Activated T-helper 9 cell treated with anti-CD3 and anti-CD28 coated beads, Interleukin-2, amount 50 U/mL, for 16 hours (primary cell): ENCODE results near the gene MSANTD3.
"Not testable (repeated sequence)": the region's sequence is repeated elsewhere in the genome, so short reads cannot be mapped to it uniquely, and the experiment has no call there.

Experiments
- DNase-seq: peaks from one replicate; pipeline ENCODE4 v3.0.0-alpha.2; 2020; ENCODE audit warnings: low read depth

Gene MSANTD3, protein sequence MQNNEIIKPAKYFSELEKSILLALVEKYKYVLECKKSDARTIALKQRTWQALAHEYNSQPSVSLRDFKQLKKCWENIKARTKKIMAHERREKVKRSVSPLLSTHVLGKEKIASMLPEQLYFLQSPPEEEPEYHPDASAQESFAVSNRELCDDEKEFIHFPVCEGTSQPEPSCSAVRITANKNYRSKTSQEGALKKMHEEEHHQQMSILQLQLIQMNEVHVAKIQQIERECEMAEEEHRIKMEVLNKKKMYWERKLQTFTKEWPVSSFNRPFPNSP

GRCh38 chr9:100426530-100427365 lies at the start of gene MSANTD3:
TSS of gene MSANTD3 (plus strand) at chr9:100427143. CDS start at chr9:100441939, 14,796 bp downstream.
- peak; percentile 44 for DNase-seq

GRCh38 chr9:100379862-100380261 lies 47.1 kb upstream of the MSANTD3 start:
- no peak for DNase-seq

DNA sequence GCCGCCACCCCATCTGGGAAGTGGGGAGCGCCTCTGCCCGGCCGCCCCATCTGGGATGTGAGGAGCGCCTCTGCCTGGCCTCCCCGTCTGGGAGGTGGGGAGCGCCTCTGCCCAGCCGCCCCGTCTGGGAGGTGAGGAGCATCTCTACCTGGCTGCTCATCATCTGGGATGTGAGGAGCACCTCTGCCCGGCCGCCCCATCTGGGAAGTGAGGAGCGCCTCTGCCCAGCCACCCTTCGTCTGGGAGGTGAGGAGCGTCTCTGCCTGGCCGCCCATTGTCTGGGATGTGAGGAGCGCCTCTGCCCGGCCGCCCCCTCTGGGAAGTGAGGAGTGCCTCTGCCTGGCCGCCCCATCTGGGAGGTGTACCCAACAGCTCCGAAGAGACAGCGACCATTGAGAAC lies 34.0 kb upstream of the MSANTD3 start:
- not testable (repeated sequence) for DNase-seq

DNA sequence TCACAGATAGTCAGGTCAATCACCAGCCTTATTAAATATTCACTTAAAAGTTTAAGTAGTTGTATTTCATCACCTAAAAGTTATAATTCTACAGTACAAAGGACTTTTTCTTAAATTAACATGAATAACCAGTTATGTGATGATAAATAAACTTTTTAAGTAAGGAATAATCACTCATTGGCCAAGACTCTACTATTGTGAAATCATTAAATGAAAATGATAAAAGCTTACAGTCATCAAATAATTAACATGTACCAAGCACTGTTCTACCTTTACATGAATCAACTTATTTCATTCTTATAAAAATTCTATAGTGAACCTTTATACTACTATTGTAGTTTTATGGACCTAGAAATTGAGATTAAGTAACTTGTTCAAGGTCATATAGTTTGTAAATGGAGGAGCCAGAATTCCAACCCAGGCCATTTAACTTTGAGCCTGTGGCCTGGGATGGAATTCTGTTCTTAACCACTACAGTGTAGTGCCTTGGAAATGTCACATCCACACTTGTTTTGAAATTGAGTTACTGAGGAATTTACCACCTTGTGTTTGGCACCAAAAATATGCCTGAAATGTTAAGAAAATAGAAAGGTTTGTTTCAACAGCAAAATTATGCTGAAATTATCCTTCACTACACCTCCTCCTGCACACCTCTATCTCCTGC lies 32.8 kb upstream of the MSANTD3 start:
- no peak for DNase-seq

GRCh38 chr9:100394816-100395215 lies 32.1 kb upstream of the MSANTD3 start:
- no peak for DNase-seq

DNA sequence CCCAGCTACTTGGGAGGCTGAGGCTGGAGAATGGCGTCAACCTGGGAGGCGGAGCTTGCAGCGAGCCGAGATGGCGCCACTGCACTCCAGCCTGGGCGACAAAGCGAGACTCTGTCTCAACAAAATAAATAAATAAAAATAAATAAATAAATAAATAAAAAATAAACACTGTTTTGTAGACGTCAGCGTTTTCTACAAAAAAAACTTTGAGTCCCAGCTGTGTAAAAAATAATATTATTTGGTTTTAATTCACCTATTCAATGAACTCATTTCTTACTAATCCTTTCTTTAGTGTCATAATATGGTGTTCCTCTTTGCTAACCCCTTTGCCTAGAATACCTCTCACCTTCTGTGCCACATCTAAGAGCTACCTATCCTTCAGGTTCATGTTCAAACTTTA lies 30.2 kb upstream of the MSANTD3 start:
- no peak for DNase-seq

- no peak for DNase-seq
These were observed 29.2 kb upstream of the MSANTD3 start for GRCh38 chr9:100397529-100398266.

- no peak for DNase-seq
These were observed 25.9 kb upstream of the MSANTD3 start for GRCh38 chr9:100401042-100401441.

GRCh38 chr9:100406962-100407361 lies 20.0 kb upstream of the MSANTD3 start:
- DNase-seq = no peak

GRCh38 chr9:100408546-100409175 lies 18.3 kb upstream of the MSANTD3 start:
- no peak for DNase-seq

GRCh38 chr9:100409176-100409556 lies 17.8 kb upstream of the MSANTD3 start:
- no peak for DNase-seq

DNA sequence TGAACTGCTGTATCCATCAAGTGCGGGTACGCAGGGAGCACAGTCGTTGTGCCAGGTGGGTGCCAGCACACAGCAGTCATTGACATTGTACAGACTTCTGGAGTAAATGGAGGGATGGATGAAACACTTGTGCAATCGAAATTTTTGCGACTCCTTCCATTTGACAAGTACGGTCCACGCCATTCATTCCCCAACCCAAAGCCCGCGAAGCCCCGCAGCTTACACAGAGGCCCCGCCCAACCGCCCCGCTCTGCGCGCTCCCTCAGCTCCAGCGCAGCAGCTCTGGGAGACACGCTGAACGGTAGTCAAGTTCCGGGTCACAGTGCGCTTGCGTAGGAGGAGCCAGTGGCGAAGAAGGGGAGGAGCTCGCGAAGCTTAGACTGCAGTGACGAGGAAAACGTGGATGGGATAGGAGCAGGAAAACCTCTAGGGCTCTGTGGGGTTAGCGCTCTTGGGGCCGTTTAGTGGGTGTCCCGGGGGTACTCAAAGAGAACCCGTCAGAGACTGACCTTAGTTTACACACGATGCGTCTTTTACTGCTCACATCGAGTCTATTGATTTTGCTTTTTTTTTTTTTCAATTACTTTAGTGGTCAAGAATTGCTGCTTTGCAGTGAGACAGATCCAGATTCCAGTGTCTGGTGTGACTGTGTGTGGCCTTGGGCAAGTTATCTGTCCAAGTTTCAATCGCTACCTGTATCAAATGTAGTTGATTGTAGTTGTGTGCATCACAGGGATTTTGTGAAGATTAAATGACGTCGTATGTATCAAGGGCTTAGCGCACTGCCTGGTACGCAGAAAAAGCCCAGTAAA lies 15.3 kb upstream of the MSANTD3 start:
- DNase-seq = peak; percentile 80

- no peak for DNase-seq
These were observed 13.0 kb upstream of the MSANTD3 start for GRCh38 chr9:100413839-100414420.

- DNase-seq = no peak
These were observed 9.1 kb upstream of the MSANTD3 start for GRCh38 chr9:100417815-100418214.

GRCh38 chr9:100419166-100419565 lies 7.8 kb upstream of the MSANTD3 start:
- no peak for DNase-seq

GRCh38 chr9:100421116-100421515 lies 5.8 kb upstream of the MSANTD3 start:
- DNase-seq = not testable (repeated sequence)

GRCh38 chr9:100425758-100426157 lies 1.2 kb upstream of the MSANTD3 start:
- DNase-seq = no peak

- no peak for DNase-seq
These were observed 784 bp upstream of the MSANTD3 start for GRCh38 chr9:100426189-100426529.

DNA sequence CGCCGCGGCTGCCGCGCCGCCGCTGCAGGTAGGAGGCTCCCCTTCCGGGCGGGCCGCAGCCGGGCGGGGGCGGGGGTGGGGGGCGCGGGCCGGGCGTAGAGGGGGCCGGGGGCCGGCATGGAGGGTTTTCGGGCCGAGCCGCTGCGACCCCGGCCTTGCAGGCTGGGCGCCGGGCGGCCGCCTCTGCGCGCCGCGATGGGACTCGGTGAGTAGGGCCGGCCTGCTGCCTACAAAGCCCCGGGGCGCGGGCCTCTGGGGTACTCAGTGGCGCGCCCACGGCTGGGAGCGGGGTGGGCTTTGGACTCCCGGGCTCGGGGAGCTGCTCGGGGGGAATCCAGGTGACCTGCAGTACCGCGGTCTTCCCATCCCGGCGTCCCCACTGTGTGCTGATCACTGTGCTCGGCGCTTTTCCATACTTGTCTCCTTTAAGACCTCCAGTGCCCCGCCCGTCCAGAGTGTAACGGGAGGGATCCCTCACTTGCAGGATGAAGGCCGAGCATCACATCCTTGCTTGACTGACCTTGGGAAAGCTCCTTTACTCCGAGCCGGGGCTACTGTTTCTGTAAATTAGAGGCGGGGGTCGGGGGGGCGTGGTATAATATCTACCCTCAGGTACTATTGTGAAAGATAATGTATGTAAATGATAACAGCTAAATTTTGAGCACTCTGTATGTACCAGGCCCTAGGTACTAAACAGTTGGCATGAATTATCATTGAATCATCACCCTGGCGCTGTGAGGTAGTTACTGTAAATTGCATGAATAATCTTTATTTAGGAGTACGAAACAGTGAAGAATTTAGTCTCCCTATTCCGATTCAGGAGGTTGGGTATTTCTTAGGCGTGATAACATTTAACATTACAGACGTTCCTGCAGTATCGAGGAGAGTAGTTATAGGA lies 672 bp downstream of the MSANTD3 start:
- peak; percentile 5 for DNase-seq
